Thoracic aorta (tissue), 2 donors: ENCODE measurements around the gene CLCA2. TPM values are rescaled to one million over a fixed set of nuclear protein-coding genes. Genes with fewer than 3 reads are reported as not detected.

Source experiments
- ATAC-seq: fragments of 150-250 bp; one replicate; pipeline ENCODE4 v1.8.0; 2017; ENCODE audit warnings: low read depth; ENCODE audit not compliant: insufficient number of reproducible peaks, low FRiP score
- DNase-seq: peaks from one replicate; pipeline ENCODE4 v3.0.0-alpha.2; 2020; ENCODE audit warnings: low spot score
- H3K27ac ChIP-seq, 2 donors: fragments of 200-600 bp; sonication (generic); 1 replicate in 1 of 2; 2 replicates in 1 of 2; pipeline ENCODE4 v1.5.1; 2016; ENCODE audit warnings: mild to moderate bottlenecking in 2 of 2, moderate library complexity in 2 of 2
- H3K27me3 ChIP-seq: fragments of 200-600 bp; sonication (generic); replicated peaks from 2 replicates; pipeline ENCODE4 v1.6.0; 2016; ENCODE audit warnings: mild to moderate bottlenecking; ENCODE audit not compliant: insufficient read depth
- H3K36me3 ChIP-seq: fragments of 200-600 bp; sonication (generic); one replicate; pipeline ENCODE4 v1.5.1; 2016
- H3K4me1 ChIP-seq, 2 donors: fragments of 200-600 bp; sonication (generic); 1 replicate in 1 of 2; 2 replicates in 1 of 2; pipeline versions ENCODE4 v1.5.1 to v1.6.0; 2016; ENCODE audit warnings: low read depth in 2 of 2, mild to moderate bottlenecking in 1 of 2; ENCODE audit not compliant: control insufficient read depth in 1 of 2
- H3K4me3 ChIP-seq: fragments of 200-600 bp; sonication (generic); 2 replicates; pipeline ENCODE4 v1.5.1; 2016; ENCODE audit warnings: mild to moderate bottlenecking
- H3K9me3 ChIP-seq: fragments of 200-600 bp; sonication (generic); 2 replicates; pipeline ENCODE4 v1.5.1; 2016
- CTCF ChIP-seq: fragments of 200-600 bp; sonication (generic); IDR thresholded peaks from one replicate; pipeline ENCODE4 v1.5.1; 2019; ENCODE audit warnings: antibody characterized with exemption
- total RNA-seq, 2 donors: library from RNA; depleted of rRNA; stranded (reverse); fragments of >200 nt; gene quantifications; one replicate each; pipeline versions ENCODE4 v1.1.0 to v1.2.3, GENCODE V29; 2016

Gene CLCA2
- total RNA-seq, 2 donors from 2014 or later, result 0.28 TPM; not detected in 1

DNA sequence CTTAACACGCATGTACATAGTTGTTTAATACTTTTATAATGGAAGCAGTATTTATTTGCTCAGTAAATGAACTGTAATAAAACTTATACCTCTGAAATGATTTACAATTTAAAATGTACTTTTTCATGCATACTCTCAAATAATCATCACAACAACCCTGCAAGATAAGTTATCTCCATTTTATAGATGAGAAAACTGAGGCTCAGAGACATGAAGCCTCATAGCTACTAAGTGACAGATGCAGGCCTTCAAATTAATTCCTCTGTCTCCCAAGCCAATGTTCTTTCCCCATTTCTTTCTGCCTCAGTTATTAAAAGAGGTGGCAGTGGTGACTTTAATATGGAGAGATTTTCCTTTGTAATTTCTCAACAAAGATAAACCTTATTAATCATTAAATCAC, 25.1 kb downstream of the CLCA2 start:
- TF ChIP-seq CTCF, result no peak
- H3K4me3 ChIP-seq, result no peak overlapping the region
- H3K27me3 ChIP-seq, result no peaks in the 10 kb centered on the region
- no peaks in the 10 kb centered on the region for H3K36me3 ChIP-seq
- ATAC-seq (no peak), DNase-seq (no peak)
- H3K27ac ChIP-seq, result no peak overlapping the region
- no peaks in the 10 kb centered on the region for H3K9me3 ChIP-seq
- H3K4me1 ChIP-seq, result no peaks in the 10 kb centered on the region

DNA sequence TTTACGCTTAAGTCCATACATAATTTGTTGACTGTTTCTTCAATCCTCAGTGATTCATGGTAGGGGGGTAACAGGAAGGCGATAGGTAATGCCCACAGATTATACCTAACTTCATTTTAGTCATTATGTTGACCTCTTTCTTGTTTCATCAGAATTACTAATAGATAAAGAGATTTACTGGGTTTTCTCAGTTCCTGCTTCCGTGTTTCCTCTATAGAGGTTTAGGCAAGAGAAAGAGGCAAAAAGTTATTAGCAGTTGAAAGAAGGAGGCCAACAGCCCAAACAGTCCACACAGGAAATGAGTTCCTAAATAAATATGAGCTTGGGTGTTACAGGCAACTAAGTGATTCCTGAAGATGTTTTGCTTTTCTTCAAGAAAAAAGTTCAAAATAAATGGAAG, 26.9 kb downstream of the CLCA2 start:
- ATAC-seq (no peak), DNase-seq (no peak)
- Histone ChIP-seq H3K4me1 (no peaks in the 10 kb centered on the region), H3K27ac (no peak overlapping the region), H3K9me3 (no peaks in the 10 kb centered on the region), H3K36me3 (no peaks in the 10 kb centered on the region), H3K4me3 (no peak overlapping the region), H3K27me3 (no peaks in the 10 kb centered on the region)
- no peak for TF ChIP-seq CTCF

DNA sequence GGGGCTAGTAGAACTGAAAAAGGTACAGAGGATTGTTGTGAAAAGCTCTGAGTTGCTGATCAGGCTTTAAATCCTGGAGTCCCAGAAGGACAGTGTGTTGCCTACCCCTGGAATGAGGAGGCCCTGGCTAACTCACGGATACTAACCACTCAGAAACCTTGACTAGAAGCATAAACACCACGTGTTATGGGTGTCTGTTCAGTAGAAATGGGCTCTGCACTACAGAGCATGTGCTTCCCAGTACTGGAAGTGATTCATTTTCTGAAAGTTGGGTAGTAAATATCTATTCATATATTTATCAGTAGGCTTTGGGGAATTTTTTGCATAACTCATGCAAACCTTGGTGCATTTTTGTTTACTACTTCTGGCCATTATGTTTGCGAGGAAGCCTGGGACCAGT, 29.7 kb downstream of the CLCA2 start:
- TF ChIP-seq CTCF, result no peak
- ATAC-seq, result no peak

DNA sequence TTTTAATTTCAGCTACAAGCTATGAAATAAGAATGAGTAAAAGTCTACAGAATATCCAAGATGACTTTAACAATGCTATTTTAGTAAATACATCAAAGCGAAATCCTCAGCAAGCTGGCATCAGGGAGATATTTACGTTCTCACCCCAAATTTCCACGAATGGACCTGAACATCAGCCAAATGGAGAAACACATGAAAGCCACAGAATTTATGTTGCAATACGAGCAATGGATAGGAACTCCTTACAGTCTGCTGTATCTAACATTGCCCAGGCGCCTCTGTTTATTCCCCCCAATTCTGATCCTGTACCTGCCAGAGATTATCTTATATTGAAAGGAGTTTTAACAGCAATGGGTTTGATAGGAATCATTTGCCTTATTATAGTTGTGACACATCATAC, 31.1 kb downstream of the CLCA2 start:
- no peak overlapping the region for H3K27ac ChIP-seq
- ATAC-seq (no peak), DNase-seq (no peak)
- no peaks in the 10 kb centered on the region for H3K36me3 ChIP-seq
- H3K4me3 ChIP-seq, result no peak overlapping the region
- H3K4me1 ChIP-seq, result no peaks in the 10 kb centered on the region
- TF ChIP-seq CTCF, result no peak
- no peaks in the 10 kb centered on the region for H3K9me3 ChIP-seq
- H3K27me3 ChIP-seq, result no peaks in the 10 kb centered on the region

More for the DNA sequence above, 29.7 kb downstream of the CLCA2 start:
- H3K9me3 ChIP-seq, result no peaks in the 10 kb centered on the region
- DNase-seq, result no peak
- H3K36me3 ChIP-seq, result no peaks in the 10 kb centered on the region
- no peak overlapping the region for H3K4me3 ChIP-seq
- no peak overlapping the region for H3K27ac ChIP-seq
- no peaks in the 10 kb centered on the region for H3K4me1 ChIP-seq
- H3K27me3 ChIP-seq, result no peaks in the 10 kb centered on the region

DNA sequence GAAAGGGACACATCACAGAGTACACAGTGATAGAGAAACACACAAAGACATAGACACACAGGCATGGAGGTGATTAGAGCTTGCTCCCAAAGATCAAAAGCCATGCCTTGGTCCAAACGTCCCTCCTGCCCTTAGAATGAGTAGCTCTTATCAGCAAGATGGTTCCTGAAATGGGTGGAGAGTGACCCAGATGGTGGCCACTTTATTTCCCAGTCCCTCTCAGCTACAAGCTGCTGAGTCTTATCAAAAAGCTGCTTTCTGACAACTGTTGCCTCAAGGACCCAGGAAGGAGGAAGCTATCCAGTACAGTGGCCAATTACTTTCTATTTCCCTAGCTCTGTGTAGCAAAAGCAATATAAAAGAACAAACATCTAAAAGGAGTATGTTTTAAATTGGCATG, 37.0 kb downstream of the CLCA2 start:
- no peak for TF ChIP-seq CTCF
- ATAC-seq (no peak), DNase-seq (no peak)
- no peaks in the 10 kb centered on the region for H3K36me3 ChIP-seq
- H3K9me3 ChIP-seq, result no peaks in the 10 kb centered on the region
- H3K4me1 ChIP-seq, result no peaks in the 10 kb centered on the region
- no peak overlapping the region for H3K27ac ChIP-seq
- H3K4me3 ChIP-seq, result no peak overlapping the region
- H3K27me3 ChIP-seq, result no peaks in the 10 kb centered on the region
